ENCODE data around the gene TCIRG1.

DNA sequence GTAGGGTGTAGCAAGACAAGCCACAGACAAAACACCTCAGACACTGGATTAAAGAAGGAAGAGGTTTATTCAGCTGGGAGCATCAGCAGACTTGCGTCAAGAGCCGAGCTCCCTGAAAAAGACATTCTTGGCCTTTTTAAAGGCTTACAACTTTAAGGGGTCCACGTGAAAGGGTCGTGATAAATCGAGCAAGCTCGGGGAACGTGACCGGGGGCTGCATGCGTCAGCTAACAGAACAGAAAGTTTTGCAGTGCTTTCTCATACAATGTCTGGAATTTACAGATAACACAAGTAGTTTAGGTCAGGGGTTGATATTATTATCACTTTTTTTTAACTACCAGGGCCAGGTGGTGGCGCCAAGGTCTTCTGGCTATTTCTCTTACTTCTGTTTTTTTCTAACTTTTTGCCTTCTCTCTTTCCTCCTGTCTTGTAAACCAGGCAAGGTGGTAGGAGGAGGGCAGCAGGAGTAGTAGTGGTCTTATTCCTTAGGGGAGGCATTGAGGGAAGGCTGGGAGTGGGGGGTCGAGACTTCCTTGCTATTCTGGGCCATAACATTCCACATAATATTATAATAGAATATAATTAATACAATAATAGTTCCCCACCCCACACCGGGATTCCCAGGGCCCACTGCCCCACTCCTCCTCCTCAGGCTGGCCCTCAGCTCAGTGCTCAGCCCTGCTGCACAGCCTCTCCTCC, 29.3 kb upstream of the TCIRG1 start:
- no peak for TF ChIP-seq POLR2A (IDR thresholded peaks at IDR 0.05)
- TF ChIP-seq, protein P1, sequence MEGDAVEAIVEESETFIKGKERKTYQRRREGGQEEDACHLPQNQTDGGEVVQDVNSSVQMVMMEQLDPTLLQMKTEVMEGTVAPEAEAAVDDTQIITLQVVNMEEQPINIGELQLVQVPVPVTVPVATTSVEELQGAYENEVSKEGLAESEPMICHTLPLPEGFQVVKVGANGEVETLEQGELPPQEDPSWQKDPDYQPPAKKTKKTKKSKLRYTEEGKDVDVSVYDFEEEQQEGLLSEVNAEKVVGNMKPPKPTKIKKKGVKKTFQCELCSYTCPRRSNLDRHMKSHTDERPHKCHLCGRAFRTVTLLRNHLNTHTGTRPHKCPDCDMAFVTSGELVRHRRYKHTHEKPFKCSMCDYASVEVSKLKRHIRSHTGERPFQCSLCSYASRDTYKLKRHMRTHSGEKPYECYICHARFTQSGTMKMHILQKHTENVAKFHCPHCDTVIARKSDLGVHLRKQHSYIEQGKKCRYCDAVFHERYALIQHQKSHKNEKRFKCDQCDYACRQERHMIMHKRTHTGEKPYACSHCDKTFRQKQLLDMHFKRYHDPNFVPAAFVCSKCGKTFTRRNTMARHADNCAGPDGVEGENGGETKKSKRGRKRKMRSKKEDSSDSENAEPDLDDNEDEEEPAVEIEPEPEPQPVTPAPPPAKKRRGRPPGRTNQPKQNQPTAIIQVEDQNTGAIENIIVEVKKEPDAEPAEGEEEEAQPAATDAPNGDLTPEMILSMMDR (IDR thresholded peaks at IDR 0.05): peak in 2 of 6 experiments; percentile 13 to 24

All from adrenal gland (tissue), 5 donors.